ENCODE data around the gene CLEC17A. TPM values are rescaled to one million over a fixed set of nuclear protein-coding genes. Genes with fewer than 3 reads are reported as not detected.

The CLEC17A gene
- total and polyA plus RNA-seq, 8 donors: 0.10 to 0.33 (median 0.14) TPM; not detected in 2

DNA sequence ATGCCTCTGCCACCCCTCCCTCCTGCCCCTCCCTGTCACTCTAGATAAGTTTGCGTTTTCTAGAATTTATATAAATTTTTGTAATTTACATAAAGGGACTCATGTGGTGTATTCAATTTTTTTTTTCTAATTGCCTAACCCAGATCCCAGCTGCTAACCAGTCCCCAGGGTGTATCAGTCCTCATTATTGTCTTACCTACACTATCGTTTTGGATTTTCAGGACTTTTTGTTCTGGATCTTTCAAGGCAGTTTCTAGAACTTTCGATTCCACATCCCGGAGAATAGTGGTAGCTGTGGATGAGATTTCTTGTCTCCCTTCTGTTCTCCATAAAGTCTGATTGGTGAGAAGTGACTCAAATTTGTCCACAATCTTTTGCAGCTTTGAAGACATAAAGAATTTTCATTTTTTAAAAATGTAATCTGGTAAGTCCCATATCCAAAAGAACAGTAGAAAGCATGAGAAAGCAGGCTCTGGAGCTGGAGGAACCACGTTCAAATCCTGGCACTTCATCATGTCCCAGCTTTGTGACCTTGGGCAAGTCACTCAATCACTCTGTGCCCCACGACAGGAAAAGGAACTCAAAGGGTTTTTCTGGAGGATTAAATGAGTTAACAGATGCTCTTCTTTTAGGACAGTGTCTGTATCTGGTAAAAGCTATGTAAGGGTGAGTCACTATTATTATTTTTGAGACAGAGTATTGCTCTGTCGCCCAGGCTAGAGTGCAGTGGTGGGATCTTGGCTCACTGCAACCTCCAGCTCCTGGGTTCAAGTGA, 72.1 kb downstream of the CLEC17A start:
- no peak for ATAC-seq
- TF ChIP-seq, protein P1, sequence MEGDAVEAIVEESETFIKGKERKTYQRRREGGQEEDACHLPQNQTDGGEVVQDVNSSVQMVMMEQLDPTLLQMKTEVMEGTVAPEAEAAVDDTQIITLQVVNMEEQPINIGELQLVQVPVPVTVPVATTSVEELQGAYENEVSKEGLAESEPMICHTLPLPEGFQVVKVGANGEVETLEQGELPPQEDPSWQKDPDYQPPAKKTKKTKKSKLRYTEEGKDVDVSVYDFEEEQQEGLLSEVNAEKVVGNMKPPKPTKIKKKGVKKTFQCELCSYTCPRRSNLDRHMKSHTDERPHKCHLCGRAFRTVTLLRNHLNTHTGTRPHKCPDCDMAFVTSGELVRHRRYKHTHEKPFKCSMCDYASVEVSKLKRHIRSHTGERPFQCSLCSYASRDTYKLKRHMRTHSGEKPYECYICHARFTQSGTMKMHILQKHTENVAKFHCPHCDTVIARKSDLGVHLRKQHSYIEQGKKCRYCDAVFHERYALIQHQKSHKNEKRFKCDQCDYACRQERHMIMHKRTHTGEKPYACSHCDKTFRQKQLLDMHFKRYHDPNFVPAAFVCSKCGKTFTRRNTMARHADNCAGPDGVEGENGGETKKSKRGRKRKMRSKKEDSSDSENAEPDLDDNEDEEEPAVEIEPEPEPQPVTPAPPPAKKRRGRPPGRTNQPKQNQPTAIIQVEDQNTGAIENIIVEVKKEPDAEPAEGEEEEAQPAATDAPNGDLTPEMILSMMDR (IDR thresholded peaks at IDR 0.05): no peak
- intact Hi-C loops (cut with DNase I): no loop called here

DNA sequence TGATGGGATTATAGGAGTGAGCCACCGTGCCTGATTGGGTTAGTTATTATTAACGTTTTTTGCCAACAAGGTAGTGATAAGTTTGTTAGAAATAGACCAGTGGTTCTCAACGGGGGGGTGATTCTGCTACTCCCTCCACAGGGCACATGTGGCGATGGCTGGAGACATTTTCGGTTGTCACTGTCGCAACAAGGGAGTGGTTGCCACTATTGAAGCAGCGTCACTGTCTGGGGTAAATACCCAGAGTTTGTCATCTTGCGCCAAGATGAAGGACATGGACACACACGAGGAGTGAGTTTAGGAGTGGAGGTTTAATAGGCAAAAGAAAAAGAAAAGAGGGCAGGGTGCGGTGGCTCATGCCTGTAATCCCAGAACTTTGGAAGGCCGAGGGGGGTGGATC, 72.8 kb downstream of the CLEC17A start:
- H3K36me3 ChIP-seq: no peaks in the 10 kb centered on the region
- TF ChIP-seq, protein P1 (IDR thresholded peaks at IDR 0.05): no peak
- ATAC-seq: no peak
- no peak overlapping the region for H3K27ac ChIP-seq
- H3K4me3 ChIP-seq: no peak overlapping the region
- no peaks in the 10 kb centered on the region for H3K9me3 ChIP-seq
- intact Hi-C loops (cut with DNase I): no loop called here
- H3K27me3 ChIP-seq: peaks cover 0 to 10% of the 10 kb centered on the region in 2 donors
- DNase-seq: no peak
- H3K4me1 ChIP-seq: no peaks in the 10 kb centered on the region

More for the DNA sequence above, 72.1 kb downstream of the CLEC17A start:
- Histone ChIP-seq H3K36me3 (no peaks in the 10 kb centered on the region), H3K4me1 (no peaks in the 10 kb centered on the region), H3K27ac (no peak overlapping the region), H3K27me3 (peaks cover 0 to 17% of the 10 kb centered on the region in 2 donors), H3K4me3 (no peak overlapping the region), H3K9me3 (no peaks in the 10 kb centered on the region)
- no peak for DNase-seq

DNA sequence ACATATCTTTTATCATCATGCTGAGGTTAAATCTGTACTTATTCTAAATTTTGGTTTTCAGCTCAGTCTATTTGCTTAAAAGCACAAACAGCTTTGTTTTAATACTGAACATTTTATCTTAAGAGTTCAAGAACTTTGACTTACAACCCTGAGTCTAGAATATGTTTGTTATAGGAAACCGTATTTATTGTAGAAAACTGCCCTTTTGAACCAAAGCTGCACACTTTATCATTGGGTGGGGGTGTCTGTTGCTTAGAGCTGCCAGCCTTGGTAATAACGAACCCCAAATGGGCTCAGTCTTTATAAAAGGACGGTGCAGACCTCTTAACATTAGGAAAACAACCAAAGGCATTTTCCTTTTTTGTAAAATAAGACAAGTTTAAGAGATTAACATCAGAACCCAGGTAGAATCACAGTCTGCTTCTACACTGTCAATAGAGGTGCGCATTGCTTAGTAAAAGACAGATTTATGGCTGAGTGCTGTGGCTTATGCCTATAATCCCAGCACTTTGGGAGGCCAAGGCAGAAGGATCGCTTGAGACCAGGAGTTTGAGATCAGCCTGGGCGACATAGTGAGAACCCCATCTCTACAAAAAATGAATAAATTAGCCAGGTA, 77.1 kb downstream of the CLEC17A start:
- Histone ChIP-seq H3K9me3 (no peaks in the 10 kb centered on the region), H3K27ac (no peak overlapping the region), H3K4me1 (peaks cover 0 to 14% of the 10 kb centered on the region in 2 donors), H3K36me3 (no peaks in the 10 kb centered on the region), H3K27me3 (peaks cover 0 to 11% of the 10 kb centered on the region in 2 donors), H3K4me3 (no peak overlapping the region)
- intact Hi-C loops (cut with DNase I): no loop called here
- TF ChIP-seq, protein P1 (IDR thresholded peaks at IDR 0.05): no peak
- ATAC-seq (no peak), DNase-seq (no peak)

DNA sequence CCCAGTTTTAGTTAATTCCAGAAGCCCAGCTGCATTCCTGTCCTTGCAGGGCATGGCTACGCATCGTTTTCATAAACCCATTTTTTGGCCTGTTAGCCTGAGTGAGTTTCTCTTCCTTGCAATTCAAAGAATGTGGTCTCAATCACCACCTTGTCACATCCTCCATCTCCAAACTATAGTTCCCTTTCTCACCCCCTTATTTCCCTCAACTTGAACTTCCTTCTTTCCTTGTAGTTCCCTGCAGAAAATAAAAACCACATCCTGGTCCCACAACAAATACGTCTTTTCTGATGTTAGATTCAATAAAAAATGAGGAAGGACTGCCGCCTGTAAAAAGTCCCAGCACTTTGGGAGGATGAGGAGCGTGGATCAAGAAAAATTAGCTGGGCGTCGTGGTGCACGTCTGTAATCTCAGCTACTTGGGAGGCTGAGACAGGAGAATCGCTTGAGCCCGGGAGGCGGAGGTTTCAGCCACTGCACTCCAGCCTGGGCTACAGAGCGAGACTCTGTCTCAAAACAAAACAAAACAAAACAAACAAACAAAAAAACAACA, 78.6 kb downstream of the CLEC17A start:
- H3K27ac ChIP-seq: peak overlapping the region in 1 of 2 donors; percentile 48
- no peak overlapping the region for H3K4me3 ChIP-seq
- no peaks in the 10 kb centered on the region for H3K36me3 ChIP-seq
- DNase-seq: peak in 1 of 4 donors; percentile 35
- ATAC-seq: peak; percentile 63
- intact Hi-C loops (cut with DNase I): no loop called here
- peaks cover 0 to 11% of the 10 kb centered on the region in 2 donors for H3K27me3 ChIP-seq
- peaks cover 0 to 14% of the 10 kb centered on the region in 2 donors for H3K4me1 ChIP-seq
- TF ChIP-seq, protein P1 (IDR thresholded peaks at IDR 0.05): no peak
- H3K9me3 ChIP-seq: no peaks in the 10 kb centered on the region

Other genes with a start within 250 kb of the CLEC17A start
- gene ADGRE5, start 201.6 kb upstream of the CLEC17A start, total RNA-seq: 100 to 1,000 TPM; 173 to 237 TPM
- gene ADGRE5, start 201.6 kb upstream of the CLEC17A start, polyA plus RNA-seq (ENCODE audit: insufficient read length in 6 of 6): 10 to 100 TPM; 20.8 to 36.8 (median 27.3) TPM
- gene DDX39A, start 163.7 kb upstream of the CLEC17A start, total RNA-seq: 10 to 100 TPM; 42.5 to 90.1 TPM
- gene DDX39A, start 163.7 kb upstream of the CLEC17A start, polyA plus RNA-seq (ENCODE audit: insufficient read length in 6 of 6): 10 to 100 TPM; 45.7 to 57.5 (median 49.9) TPM
- 100 to 1,000 TPM; 125 to 190 TPM for gene PKN1, start 149.8 kb upstream of the CLEC17A start, total RNA-seq
- gene PKN1, start 149.8 kb upstream of the CLEC17A start, polyA plus RNA-seq (ENCODE audit: insufficient read length in 6 of 6): 100 to 1,000 TPM in 2 of 6 donors, 10 to 100 TPM in 4; 91.9 to 106 (median 96.2) TPM
- gene PTGER1, start 107.7 kb upstream of the CLEC17A start, total RNA-seq: 1 to 10 TPM in 1 of 2 donors, under 1 TPM in 1; 0.76 to 3.6 TPM
- gene PTGER1, start 107.7 kb upstream of the CLEC17A start, polyA plus RNA-seq (ENCODE audit: insufficient read length in 6 of 6): 10 to 100 TPM in 1 of 6 donors, 1 to 10 TPM in 5; 3.2 to 12.9 (median 8.0) TPM
- gene GIPC1, start 87.0 kb upstream of the CLEC17A start, total RNA-seq: 100 to 1,000 TPM; 120 to 154 TPM
- gene GIPC1, start 87.0 kb upstream of the CLEC17A start, polyA plus RNA-seq (ENCODE audit: insufficient read length in 6 of 6): 10 to 100 TPM; 43.7 to 70.9 (median 61.7) TPM
- gene DNAJB1, start 64.7 kb upstream of the CLEC17A start, total RNA-seq: 100 to 1,000 TPM; 107 to 110 TPM
- 100 to 1,000 TPM in 1 of 6 donors, 10 to 100 TPM in 5; 70.8 to 102 (median 84.0) TPM for gene DNAJB1, start 64.7 kb upstream of the CLEC17A start, polyA plus RNA-seq (ENCODE audit: insufficient read length in 6 of 6)
- 100 to 1,000 TPM; 119 to 122 TPM for gene TECR, start 53.5 kb upstream of the CLEC17A start, total RNA-seq
- 10 to 100 TPM; 77.8 to 93.3 (median 85.6) TPM for gene TECR, start 53.5 kb upstream of the CLEC17A start, polyA plus RNA-seq (ENCODE audit: insufficient read length in 6 of 6)
- gene NDUFB7, start 11.0 kb upstream of the CLEC17A start, total RNA-seq: 100 to 1,000 TPM; 112 to 125 TPM
- gene NDUFB7, start 11.0 kb upstream of the CLEC17A start, polyA plus RNA-seq (ENCODE audit: insufficient read length in 6 of 6): 10 to 100 TPM; 60.1 to 97.5 (median 78.9) TPM
- under 1 TPM; 0.50 to 0.84 TPM for gene ADGRE3, start 91.8 kb downstream of the CLEC17A start, total RNA-seq
- gene ADGRE3, start 91.8 kb downstream of the CLEC17A start, polyA plus RNA-seq (ENCODE audit: insufficient read length in 6 of 6): under 1 TPM in 4 of 6 donors, not detected in 2; 0.13 to 0.24 (median 0.15) TPM
- 10 to 100 TPM; 11.7 to 16.4 TPM for gene ZNF333, start 107.0 kb downstream of the CLEC17A start, total RNA-seq
- gene ZNF333, start 107.0 kb downstream of the CLEC17A start, polyA plus RNA-seq (ENCODE audit: insufficient read length in 6 of 6): 10 to 100 TPM; 29.6 to 38.7 (median 36.7) TPM
- 10 to 100 TPM in 1 of 2 donors, 1 to 10 TPM in 1; 4.7 to 32.0 TPM for gene ADGRE2, start 195.5 kb downstream of the CLEC17A start, total RNA-seq
- gene ADGRE2, start 195.5 kb downstream of the CLEC17A start, polyA plus RNA-seq (ENCODE audit: insufficient read length in 6 of 6): under 1 TPM; 0.35 to 0.89 (median 0.56) TPM

Measured in left lung (tissue), 10 donors.